ENCODE data around the gene GSTA2.
"Not testable (repeated sequence)": the region's sequence is repeated elsewhere in the genome, so short reads cannot be mapped to it uniquely, and the experiment has no call there.

GSTA2 gene

GRCh38 chr6:52760105-52760765, 3.0 kb downstream of the GSTA2 start:
- in situ Hi-C loops (cut with MboI; ENCODE audit: low sequenced_read_pairs) = no loop called here

GRCh38 chr6:52759085-52759484, 4.2 kb downstream of the GSTA2 start:
- in situ Hi-C loops (cut with MboI; ENCODE audit: low sequenced_read_pairs) = no loop called here

GRCh38 chr6:52757651-52758338, 5.5 kb downstream of the GSTA2 start:
- in situ Hi-C loops (cut with MboI; ENCODE audit: low sequenced_read_pairs) = not testable (repeated sequence)

GRCh38 chr6:52754443-52754842, 8.8 kb downstream of the GSTA2 start:
- in situ Hi-C loops (cut with MboI; ENCODE audit: low sequenced_read_pairs) = no loop called here

GRCh38 chr6:52753137-52753536, 10.1 kb downstream of the GSTA2 start:
- in situ Hi-C loops (cut with MboI; ENCODE audit: low sequenced_read_pairs) = not testable (repeated sequence)

GRCh38 chr6:52752310-52752709, 11.0 kb downstream of the GSTA2 start:
- in situ Hi-C loops (cut with MboI; ENCODE audit: low sequenced_read_pairs) = no loop called here

- in situ Hi-C loops (cut with MboI; ENCODE audit: low sequenced_read_pairs) = no loop called here
Observed at GRCh38 chr6:52749556-52750152, 13.6 kb downstream of the GSTA2 start.

- in situ Hi-C loops (cut with MboI; ENCODE audit: low sequenced_read_pairs) = not testable (repeated sequence)
Observed at GRCh38 chr6:52747301-52747700, 16.0 kb downstream of the GSTA2 start.

GRCh38 chr6:52746213-52746612, 17.1 kb downstream of the GSTA2 start:
- in situ Hi-C loops (cut with MboI; ENCODE audit: low sequenced_read_pairs) = no loop called here

GRCh38 chr6:52745764-52746201, 17.5 kb downstream of the GSTA2 start:
- in situ Hi-C loops (cut with MboI; ENCODE audit: low sequenced_read_pairs) = no loop called here

GRCh38 chr6:52741872-52742271, 21.4 kb downstream of the GSTA2 start:
- in situ Hi-C loops (cut with MboI; ENCODE audit: low sequenced_read_pairs) = no loop called here

- in situ Hi-C loops (cut with MboI; ENCODE audit: low sequenced_read_pairs) = no loop called here
Observed at GRCh38 chr6:52739627-52740026, 23.6 kb downstream of the GSTA2 start.

- in situ Hi-C loops (cut with MboI; ENCODE audit: low sequenced_read_pairs) = no loop called here
Observed at GRCh38 chr6:52739134-52739533, 24.1 kb downstream of the GSTA2 start.

GRCh38 chr6:52736145-52736544, 27.1 kb downstream of the GSTA2 start:
- in situ Hi-C loops (cut with MboI; ENCODE audit: low sequenced_read_pairs) = no loop called here

- in situ Hi-C loops (cut with MboI; ENCODE audit: low sequenced_read_pairs) = no loop called here
Observed at GRCh38 chr6:52735071-52735470, 28.2 kb downstream of the GSTA2 start.

GRCh38 chr6:52734072-52734471, 29.2 kb downstream of the GSTA2 start:
- in situ Hi-C loops (cut with MboI; ENCODE audit: low sequenced_read_pairs) = no loop called here

GRCh38 chr6:52733172-52733571, 30.1 kb downstream of the GSTA2 start:
- in situ Hi-C loops (cut with MboI; ENCODE audit: low sequenced_read_pairs) = no loop called here

GRCh38 chr6:52731719-52732118, 31.6 kb downstream of the GSTA2 start:
- in situ Hi-C loops (cut with MboI; ENCODE audit: low sequenced_read_pairs) = no loop called here

- in situ Hi-C loops (cut with MboI; ENCODE audit: low sequenced_read_pairs) = no loop called here
Observed at GRCh38 chr6:52729576-52729975, 33.7 kb downstream of the GSTA2 start.

GRCh38 chr6:52728394-52728793, 34.9 kb downstream of the GSTA2 start:
- in situ Hi-C loops (cut with MboI; ENCODE audit: low sequenced_read_pairs) = no loop called here

GRCh38 chr6:52727908-52728307, 35.4 kb downstream of the GSTA2 start:
- in situ Hi-C loops (cut with MboI; ENCODE audit: low sequenced_read_pairs) = no loop called here
